MM.1S (cell line): Measurements from ENCODE around the gene MTM1.
A peak's percentile ranks its signal among the peaks of the same experiment; 100 is the strongest.

Source experiments
- DNase-seq: peaks from one replicate; pipeline ENCODE4 v3.0.0-alpha.2; 2015
- H2AFZ ChIP-seq: fragments of 300-600 bp; sonication (generic); 2 replicates; pipeline ENCODE4 v1.6.0; 2016; ENCODE audit warnings: antibody characterized with exemption, low read length
- H3F3A ChIP-seq: fragments of 300-600 bp; sonication (generic); 2 replicates; pipeline ENCODE4 v1.6.1; 2016; ENCODE audit warnings: mild to moderate bottlenecking, antibody characterized with exemption, low read length, moderate library complexity, mixed read lengths; ENCODE audit not compliant: insufficient read depth
- H3K27ac ChIP-seq: fragments of 300-600 bp; sonication (generic); 2 replicates; pipeline ENCODE4 v1.5.1; 2016; ENCODE audit warnings: mild to moderate bottlenecking, low read length
- H3K27me3 ChIP-seq: fragments of 300-600 bp; sonication (generic); replicated peaks from 2 replicates; pipeline ENCODE4 v1.6.0; 2016; ENCODE audit warnings: low read length; ENCODE audit not compliant: insufficient read depth
- H3K36me3 ChIP-seq: fragments of 300-600 bp; sonication (generic); replicated peaks from 2 replicates; pipeline ENCODE4 v1.6.1; 2016; ENCODE audit warnings: mild to moderate bottlenecking, low read length, mixed read lengths; ENCODE audit not compliant: insufficient read depth
- H3K4me1 ChIP-seq: fragments of 300-600 bp; sonication (generic); 2 replicates; pipeline ENCODE4 v1.6.1; 2016; ENCODE audit warnings: low read length, mixed read lengths
- H3K4me2 ChIP-seq: fragments of 300-600 bp; sonication (generic); 2 replicates; pipeline ENCODE4 v1.6.0; 2016; ENCODE audit warnings: low read depth, low read length
- H3K4me3 ChIP-seq: fragments of 300-600 bp; sonication (generic); 2 replicates; pipeline ENCODE4 v1.5.1; 2016; ENCODE audit warnings: low read length, mixed read lengths
- H3K79me2 ChIP-seq: fragments of 300-600 bp; sonication (generic); 2 replicates; pipeline ENCODE4 v1.6.1; 2016; ENCODE audit warnings: mixed run types, low read length, mixed read lengths
- H3K9ac ChIP-seq: fragments of 300-600 bp; sonication (generic); 2 replicates; pipeline ENCODE4 v1.6.1; 2016; ENCODE audit warnings: low read length, mixed read lengths
- H3K9me2 ChIP-seq: fragments of 300-600 bp; sonication (generic); replicated peaks from 2 replicates; pipeline ENCODE4 v1.6.1; 2016; ENCODE audit warnings: mild to moderate bottlenecking, low read length, mixed read lengths; ENCODE audit not compliant: insufficient read depth
- H3K9me3 ChIP-seq: fragments of 300-600 bp; sonication (generic); replicated peaks from 2 replicates; pipeline ENCODE4 v1.6.1; 2016; ENCODE audit warnings: mild to moderate bottlenecking, low read length, mixed read lengths; ENCODE audit not compliant: insufficient read depth
- H4K20me1 ChIP-seq: fragments of 300-600 bp; sonication (generic); 2 replicates; pipeline ENCODE4 v1.6.1; 2016; ENCODE audit warnings: mild to moderate bottlenecking, low read length, moderate library complexity, mixed read lengths; ENCODE audit not compliant: insufficient read depth
- CTCF ChIP-seq: fragments of 300-600 bp; sonication (generic); IDR thresholded peaks from 2 replicates; pipeline ENCODE4 v1.5.1; 2016; ENCODE audit warnings: antibody characterized with exemption, low read length, mixed read lengths
- EZH2 ChIP-seq: fragments of 300-600 bp; sonication (generic); optimal IDR thresholded peaks from 2 replicates; pipeline ENCODE3; 2017; ENCODE audit warnings: low read depth, mild to moderate bottlenecking, antibody characterized with exemption, low read length, mixed read lengths
- EZH2phosphoT487 ChIP-seq: fragments of 300-600 bp; sonication (generic); IDR thresholded peaks from 2 replicates; pipeline ENCODE4 v1.6.1; 2018; ENCODE audit warnings: antibody characterized with exemption, low read length

MTM1 gene

DNA sequence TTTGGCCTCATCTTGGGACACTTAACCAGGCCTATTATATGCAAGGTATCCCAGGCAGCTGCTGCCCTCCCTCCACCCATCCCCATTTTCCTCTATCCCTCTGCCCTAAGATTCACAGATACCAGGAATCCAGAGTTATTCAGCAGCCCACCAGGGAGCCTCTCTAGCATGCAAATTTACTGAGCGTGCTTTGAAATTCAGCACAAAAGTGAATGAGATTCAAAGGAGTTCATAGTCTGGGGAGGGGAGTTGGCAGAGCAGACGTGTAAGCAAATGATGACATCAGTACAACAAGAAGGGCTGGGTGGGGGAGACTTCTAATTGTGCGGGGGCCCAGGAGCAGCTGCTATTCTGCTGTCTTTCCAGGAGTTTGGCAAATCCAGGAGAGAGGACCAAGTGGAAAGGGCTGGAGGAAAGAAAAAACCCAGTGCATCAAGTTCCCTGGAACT is 1.7 kb upstream of the MTM1 start:
- DNase-seq, result no peak

GRCh38 chrX:150567645-150568319 is 639 bp upstream of the MTM1 start:
- peak overlapping the region; percentile 5; the same call in 1 of the 2 replicates for H2AFZ ChIP-seq
- no peak overlapping the region for H3K9ac ChIP-seq
- peaks cover 31% of the 10 kb centered on the region for H3K79me2 ChIP-seq
- H3K9me3 ChIP-seq, result no peaks in the 10 kb centered on the region
- TF ChIP-seq EZH2phosphoT487, result no peak
- H3K4me3 ChIP-seq, result peak overlapping the region; percentile 29
- no peaks in the 10 kb centered on the region for H3K36me3 ChIP-seq
- H3F3A ChIP-seq, result peaks cover 3% of the 10 kb centered on the region
- no peaks in the 10 kb centered on the region for H4K20me1 ChIP-seq
- no peaks in the 10 kb centered on the region for H3K27me3 ChIP-seq
- H3K4me2 ChIP-seq, result peak overlapping the region; percentile 30; the same call in 1 of the 2 replicates
- H3K4me1 ChIP-seq, result peaks cover 8% of the 10 kb centered on the region; the same call in 1 of the 2 replicates
- DNase-seq, result no peak
- no peak overlapping the region for H3K27ac ChIP-seq
- no peaks in the 10 kb centered on the region for H3K9me2 ChIP-seq

More for the DNA sequence above, 1.7 kb upstream of the MTM1 start:
- Histone ChIP-seq H3K4me3 (no peak overlapping the region), H3K36me3 (no peaks in the 10 kb centered on the region), H2AFZ (no peak overlapping the region), H3K27me3 (no peaks in the 10 kb centered on the region), H3F3A (peaks cover 3% of the 10 kb centered on the region), H3K79me2 (peaks cover 21% of the 10 kb centered on the region), H3K27ac (no peak overlapping the region), H3K4me1 (peaks cover 3% of the 10 kb centered on the region; the same call in 1 of the 2 replicates), H3K9ac (no peak overlapping the region), H3K4me2 (no peak overlapping the region), H4K20me1 (no peaks in the 10 kb centered on the region), H3K9me2 (no peaks in the 10 kb centered on the region), H3K9me3 (no peaks in the 10 kb centered on the region)
- TF ChIP-seq EZH2 (no peak), CTCF (no peak), EZH2phosphoT487 (no peak)

DNA sequence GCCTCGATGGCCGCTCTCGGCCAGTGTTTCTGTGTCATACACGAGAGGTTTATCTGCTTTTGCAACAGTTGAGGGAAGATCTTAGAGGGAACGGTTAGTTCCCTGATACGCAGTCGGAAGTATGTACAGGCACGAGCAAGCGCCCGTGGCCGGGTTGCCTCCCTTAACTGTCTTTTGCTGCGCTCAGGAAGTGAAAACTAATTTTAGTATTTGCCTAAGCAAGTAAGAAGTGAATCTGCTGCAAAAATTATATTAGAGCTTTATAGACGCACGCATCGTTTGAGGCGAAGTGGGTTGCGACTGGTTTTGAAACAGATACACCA is 695 bp downstream of the MTM1 start:
- Histone ChIP-seq H3K4me2 (peak overlapping the region; percentile 72), H3K79me2 (peaks cover 45% of the 10 kb centered on the region), H3K27ac (peak overlapping the region; percentile 49; the same call in 1 of the 2 replicates), H3K36me3 (no peaks in the 10 kb centered on the region), H3K9me3 (no peaks in the 10 kb centered on the region), H3K9me2 (no peaks in the 10 kb centered on the region), H3K4me1 (peaks cover 8% of the 10 kb centered on the region; the same call in 1 of the 2 replicates), H3F3A (peaks cover 3% of the 10 kb centered on the region), H3K4me3 (peak overlapping the region; percentile 71), H3K9ac (peak overlapping the region; percentile 65), H3K27me3 (no peaks in the 10 kb centered on the region), H2AFZ (peak overlapping the region; percentile 43), H4K20me1 (no peaks in the 10 kb centered on the region)
- peak; percentile 55 for DNase-seq
- TF ChIP-seq CTCF, result no peak
- no peak for TF ChIP-seq EZH2
- no peak for TF ChIP-seq EZH2phosphoT487

- Histone ChIP-seq H2AFZ (no peak overlapping the region), H3F3A (peaks cover 13% of the 10 kb centered on the region), H3K4me1 (peaks cover 13% of the 10 kb centered on the region), H3K9me3 (no peaks in the 10 kb centered on the region), H3K36me3 (no peaks in the 10 kb centered on the region), H3K9me2 (no peaks in the 10 kb centered on the region), H3K4me3 (peak overlapping the region; percentile 71; the same call in 1 of the 2 replicates), H3K79me2 (peaks cover 51% of the 10 kb centered on the region), H3K9ac (no peak overlapping the region), H4K20me1 (no peaks in the 10 kb centered on the region), H3K27ac (peak overlapping the region; percentile 49; the same call in 1 of the 2 replicates), H3K4me2 (peak overlapping the region; percentile 72), H3K27me3 (no peaks in the 10 kb centered on the region)
- DNase-seq, result peak; percentile 48
- TF ChIP-seq CTCF (no peak), EZH2 (no peak), EZH2phosphoT487 (no peak)
Observed at GRCh38 chrX:150570512-150570911, 2.1 kb downstream of the MTM1 start.
